ENCODE data around the gene SNX8.

DNA sequence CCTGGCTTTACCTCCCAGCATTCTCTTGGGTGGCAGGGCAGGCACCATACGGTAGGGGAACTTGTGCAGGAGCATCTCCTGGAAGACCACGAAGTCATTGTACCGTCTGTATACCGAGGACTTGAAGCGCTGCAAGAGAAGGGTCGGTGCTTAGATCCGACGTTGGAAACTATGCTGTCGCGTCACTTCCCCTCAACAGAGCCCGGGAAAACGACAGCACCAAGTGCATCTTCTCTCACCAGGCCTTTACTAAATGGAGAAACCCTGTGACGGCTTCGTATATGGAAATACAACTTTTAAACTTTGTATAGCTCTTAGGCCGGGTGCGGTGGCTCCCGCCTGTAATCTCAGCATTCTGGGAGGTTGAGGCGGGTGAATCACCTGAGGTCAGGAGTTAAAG, 39.1 kb downstream of the SNX8 start:
- TF ChIP-seq SREBF2 (IDR thresholded peaks at IDR 0.05) = no peak
- TF ChIP-seq, protein P1, sequence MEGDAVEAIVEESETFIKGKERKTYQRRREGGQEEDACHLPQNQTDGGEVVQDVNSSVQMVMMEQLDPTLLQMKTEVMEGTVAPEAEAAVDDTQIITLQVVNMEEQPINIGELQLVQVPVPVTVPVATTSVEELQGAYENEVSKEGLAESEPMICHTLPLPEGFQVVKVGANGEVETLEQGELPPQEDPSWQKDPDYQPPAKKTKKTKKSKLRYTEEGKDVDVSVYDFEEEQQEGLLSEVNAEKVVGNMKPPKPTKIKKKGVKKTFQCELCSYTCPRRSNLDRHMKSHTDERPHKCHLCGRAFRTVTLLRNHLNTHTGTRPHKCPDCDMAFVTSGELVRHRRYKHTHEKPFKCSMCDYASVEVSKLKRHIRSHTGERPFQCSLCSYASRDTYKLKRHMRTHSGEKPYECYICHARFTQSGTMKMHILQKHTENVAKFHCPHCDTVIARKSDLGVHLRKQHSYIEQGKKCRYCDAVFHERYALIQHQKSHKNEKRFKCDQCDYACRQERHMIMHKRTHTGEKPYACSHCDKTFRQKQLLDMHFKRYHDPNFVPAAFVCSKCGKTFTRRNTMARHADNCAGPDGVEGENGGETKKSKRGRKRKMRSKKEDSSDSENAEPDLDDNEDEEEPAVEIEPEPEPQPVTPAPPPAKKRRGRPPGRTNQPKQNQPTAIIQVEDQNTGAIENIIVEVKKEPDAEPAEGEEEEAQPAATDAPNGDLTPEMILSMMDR (IDR thresholded peaks at IDR 0.05) = no peak
- no peak for TF ChIP-seq HOXA7 (CRISPR knock-in tag; IDR thresholded peaks at IDR 0.05)
- no peak for TF ChIP-seq CEBPB (IDR thresholded peaks at IDR 0.05)
- no peak for TF ChIP-seq BHLHE40 (IDR thresholded peaks at IDR 0.05; ENCODE audit: low read depth, low read length)
- no peak for TF ChIP-seq POLR2A (IDR thresholded peaks at IDR 0.05; ENCODE audit: low read length)
- TF ChIP-seq PHF8 (IDR thresholded peaks at IDR 0.05; ENCODE audit: borderline replicate concordance, low read depth) = no peak
- TF ChIP-seq, protein P2, sequence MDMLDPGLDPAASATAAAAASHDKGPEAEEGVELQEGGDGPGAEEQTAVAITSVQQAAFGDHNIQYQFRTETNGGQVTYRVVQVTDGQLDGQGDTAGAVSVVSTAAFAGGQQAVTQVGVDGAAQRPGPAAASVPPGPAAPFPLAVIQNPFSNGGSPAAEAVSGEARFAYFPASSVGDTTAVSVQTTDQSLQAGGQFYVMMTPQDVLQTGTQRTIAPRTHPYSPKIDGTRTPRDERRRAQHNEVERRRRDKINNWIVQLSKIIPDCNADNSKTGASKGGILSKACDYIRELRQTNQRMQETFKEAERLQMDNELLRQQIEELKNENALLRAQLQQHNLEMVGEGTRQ (IDR thresholded peaks at IDR 0.05) = no peak
- TF ChIP-seq TP53 (CRISPR knock-in tag; IDR thresholded peaks at IDR 0.05) = no peak
- no peak for TF ChIP-seq BCL3 (IDR thresholded peaks at IDR 0.05)

All from A549 (cell line).